Measurements from ENCODE around the gene PPL. TPM values are rescaled to one million over a fixed set of nuclear protein-coding genes. Genes with fewer than 3 reads are reported as not detected.

PPL gene
- total RNA-seq, 1 donor from 2014 or later, result 705 TPM

DNA sequence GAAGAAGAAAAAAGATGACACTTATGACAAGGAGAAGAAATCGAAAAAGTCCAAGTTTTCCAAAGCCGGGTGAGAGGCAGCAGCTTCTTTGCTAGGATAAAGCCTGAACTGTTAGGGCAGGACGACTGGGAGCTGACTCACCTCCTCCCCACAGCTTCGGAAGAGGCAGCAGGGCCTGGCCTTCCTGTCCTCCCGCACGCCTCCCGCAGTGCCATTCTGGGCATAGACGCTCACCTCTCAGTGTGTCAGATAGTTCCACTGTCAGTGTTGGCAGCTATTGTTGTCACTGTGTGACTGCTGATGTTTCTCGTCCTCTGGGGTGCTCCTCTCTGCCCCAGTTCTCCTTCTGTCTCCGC, 77.1 kb downstream of the PPL start:
- ATAC-seq, result peak; percentile 41

DNA sequence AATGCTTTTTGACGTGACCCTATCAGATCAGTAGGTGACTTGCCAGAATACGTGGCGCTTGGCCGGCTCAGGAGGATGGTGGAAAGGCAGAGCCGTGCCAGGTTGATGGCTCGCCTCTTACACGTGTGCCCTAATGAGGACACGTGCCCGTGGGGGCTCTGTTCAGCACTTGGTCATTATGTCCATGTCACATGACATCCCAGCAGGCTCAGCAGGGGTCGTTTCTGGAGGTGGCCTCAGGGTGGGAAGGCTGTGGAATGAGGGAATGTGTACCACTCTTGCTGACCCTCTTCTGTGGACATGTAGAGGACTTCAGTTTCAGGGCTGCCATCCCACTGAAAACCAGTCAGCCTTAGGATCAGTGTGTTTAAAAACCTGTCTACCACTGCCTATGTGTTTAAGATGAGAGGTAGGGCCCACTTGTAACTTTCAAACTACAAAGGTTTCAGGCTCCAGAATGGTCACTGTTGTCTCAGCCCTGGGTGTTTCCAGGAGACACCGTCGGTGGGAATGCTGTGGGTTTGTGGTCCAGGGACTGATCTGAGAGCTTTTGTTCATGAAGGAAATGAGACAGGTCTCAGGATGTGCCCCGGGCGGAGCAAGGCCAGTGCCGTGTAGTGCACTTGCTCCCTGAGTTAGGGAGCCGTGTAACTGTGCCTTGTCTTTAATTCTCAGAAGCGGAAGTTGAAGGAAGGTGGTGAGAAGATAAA, 77.6 kb downstream of the PPL start:
- no peak for ATAC-seq

DNA sequence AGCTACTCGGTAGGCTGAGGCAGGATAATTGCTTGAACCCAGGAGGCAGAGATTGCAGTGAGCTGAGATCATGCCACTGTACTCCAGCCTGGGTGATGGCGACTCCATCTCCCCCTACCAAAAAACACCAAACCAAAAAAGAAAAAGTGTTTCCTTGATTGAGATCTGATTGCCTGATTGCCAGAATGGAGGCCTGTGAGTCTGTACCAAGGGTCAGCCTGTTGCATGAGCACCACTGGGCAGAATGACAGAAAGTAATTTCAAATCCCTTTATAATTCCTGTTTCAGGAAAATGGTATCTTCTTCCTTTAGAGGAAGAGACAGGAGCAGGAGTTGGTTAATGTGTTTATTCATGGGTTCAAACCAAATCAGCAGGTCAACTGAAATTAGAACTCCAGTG, 81.1 kb downstream of the PPL start:
- no peak for ATAC-seq

DNA sequence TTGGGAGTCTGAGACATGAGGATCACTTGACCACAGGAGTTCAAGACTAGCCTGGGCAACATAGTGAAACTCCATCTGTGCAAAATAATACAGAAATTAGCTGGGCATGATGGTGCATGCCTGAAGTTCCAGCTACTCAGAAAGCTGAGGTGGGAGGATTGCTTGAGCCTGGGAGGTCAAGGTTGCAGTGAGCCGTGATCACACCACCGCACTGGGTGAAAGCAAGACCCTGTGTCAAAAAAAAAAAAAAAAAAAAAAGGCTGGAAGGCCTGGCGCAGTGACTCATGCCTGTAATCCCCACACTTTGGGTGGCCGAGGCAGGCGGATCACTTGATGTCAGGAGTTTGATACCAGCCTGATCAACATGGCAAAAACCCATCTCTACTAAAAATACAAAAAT, 81.6 kb downstream of the PPL start:
- ATAC-seq, result no peak

DNA sequence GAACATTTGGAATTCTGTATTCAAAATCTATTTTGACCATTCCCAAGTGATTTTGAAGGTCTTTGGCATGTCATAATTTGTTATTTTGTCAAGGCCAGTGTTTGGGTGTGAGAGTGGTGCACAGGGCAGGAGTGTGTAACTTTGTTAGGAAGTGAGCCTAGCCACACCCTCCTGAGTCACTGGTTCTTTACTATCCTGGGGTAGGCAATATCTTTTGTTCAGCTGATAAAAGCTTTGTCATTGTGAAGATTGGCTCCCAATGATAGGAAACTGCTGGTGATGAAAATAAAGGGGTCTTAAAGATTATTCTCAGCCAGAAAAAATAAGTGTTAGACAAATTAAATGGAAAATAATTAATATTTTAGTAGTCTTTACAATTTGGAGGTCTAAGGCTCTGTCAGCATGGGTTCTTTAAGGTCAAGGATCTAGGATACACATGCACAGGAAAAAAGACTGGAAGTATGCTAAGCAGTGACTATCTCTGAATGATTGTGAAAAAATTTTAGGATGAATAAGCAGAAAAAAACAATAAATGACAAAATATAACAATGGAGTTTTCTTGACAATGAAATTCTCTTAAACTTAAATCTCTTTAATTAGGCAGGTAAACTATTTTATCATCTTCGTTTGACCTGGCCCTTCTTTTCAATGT, 84.6 kb downstream of the PPL start:
- ATAC-seq, result peak; percentile 40

DNA sequence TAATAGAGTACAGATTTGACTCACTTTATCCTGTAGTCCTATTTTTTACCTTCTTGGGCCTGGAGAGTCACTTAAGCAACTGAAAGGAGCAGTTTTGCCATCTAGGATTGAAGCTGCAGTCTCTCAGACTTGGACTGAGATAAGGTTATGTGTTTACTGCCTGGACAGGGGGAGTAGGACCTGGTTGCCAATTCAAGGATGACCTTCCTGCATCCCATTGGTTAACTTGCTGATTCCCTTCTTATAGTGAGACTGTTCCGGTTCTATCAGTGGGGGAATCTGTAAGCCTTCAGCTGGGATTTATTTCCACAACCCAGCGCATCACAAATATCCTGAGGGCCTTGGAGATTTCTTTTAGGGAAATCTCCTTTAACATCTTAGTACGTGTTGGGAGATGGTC, 86.7 kb downstream of the PPL start:
- no peak for ATAC-seq

DNA sequence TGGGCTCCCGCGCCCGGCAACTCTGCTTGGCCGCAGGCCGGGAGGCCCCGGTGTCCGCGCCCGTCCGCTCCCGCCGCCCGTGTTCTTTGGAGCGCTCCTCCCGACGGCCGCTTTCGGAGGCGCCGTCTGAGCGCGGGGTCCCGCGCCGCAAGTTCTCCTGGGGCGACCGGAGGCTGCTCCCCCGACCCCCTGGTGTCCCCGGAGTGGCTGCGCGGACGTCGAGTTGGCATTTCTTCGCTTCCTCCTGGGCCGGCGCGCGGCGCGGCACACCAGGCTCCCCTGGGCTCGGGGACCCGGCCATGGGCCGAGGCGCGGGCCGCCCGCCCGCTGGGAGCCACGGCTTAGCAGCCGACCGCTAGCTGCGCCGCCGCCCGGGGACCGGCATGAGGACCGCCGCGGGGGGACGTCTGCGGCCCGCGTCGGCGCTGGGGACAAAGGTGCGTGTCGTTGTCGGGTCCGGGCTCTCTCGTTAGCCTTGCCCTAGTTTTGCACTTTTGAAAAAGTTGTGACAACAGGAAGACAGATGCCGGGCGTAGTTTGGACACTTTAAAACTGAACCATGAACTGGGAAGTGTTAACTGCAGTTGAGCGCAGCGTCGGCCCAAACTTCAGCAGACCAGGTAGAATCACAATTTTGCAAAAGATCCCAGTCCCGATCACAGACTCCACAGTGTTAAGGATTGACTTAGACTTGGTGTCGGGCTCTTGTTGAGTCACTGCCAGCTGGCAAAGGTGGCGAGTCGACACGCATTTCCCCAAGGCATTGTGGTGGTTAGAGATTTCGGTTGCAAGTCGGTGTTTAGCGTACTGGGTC, 89.0 kb downstream of the PPL start:
- ATAC-seq, result peak; percentile 10

DNA sequence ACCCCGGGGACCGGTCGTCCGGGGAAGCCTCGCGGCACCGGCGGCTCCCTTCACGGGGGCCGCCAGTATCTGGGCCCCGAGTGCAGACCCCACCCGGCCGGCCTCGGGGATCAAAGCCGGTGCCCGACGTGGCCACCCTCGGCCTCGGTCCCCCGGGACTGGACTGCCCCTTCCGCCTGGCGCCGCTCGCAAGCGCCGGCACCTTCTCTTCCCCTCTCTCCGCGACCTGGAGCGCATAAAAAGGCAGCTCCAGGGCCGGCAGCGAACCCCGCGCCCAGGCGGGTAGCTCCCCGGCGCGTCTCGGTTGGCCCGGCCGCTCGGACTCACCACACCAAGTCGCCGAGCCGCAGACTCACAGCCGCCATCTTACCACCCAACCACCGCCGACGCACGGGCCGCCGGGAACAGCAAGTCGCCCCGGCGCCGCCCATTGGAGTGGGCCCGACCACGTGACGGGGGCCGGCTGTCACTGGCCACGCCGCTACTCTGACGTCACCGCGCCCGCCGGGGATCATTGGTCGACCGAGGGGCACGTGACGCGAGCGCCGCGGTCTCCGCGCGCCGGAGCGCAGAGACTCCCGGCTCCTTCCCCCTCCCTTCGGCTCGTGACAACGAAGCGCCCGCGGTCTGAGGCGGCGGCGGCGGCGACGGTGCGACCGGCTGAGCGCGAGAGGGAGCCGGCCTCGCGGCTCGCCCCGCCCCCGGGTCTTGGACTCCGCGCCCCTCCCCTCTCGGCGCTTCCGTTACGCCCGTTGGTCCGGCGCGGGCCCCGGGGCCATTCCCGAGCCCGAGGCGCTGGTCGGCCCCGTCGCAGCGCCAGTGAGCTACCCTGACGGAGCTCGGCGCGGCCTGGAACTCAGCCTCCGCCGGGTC, 89.8 kb downstream of the PPL start, which contains the start of the genes GLYR1 and UBN1:
Gene GLYR1, minus strand, starts transcription at position 388 of the 873 bp plus-strand sequence. Its CDS starts 23 bp downstream, at position 365.
Gene UBN1, plus strand, starts transcription at position 581 of the 873 bp plus-strand sequence. CDS start 5,437 bp downstream, outside the sequence.
- peak; percentile 95 for ATAC-seq

DNA sequence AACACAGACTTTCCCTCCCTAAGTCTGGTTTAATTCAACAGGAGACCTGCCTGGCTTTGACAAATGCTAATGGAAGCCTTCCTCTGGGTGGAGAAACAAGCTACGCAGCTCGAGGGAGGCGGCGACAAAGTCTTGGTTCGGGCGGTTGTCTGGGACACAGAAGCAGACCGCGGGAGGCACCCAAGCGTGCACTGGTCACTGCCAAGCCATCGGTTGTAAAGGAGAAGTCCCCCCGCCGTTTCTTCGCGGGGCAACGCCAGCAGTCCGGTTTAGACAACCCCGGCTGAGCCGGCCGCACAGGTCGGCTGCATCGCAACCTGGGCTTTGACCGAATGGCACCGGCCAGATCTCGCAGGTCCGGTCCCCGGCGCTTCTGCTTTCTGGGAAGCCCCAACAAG, 90.4 kb downstream of the PPL start:
- ATAC-seq, result peak; percentile 63

DNA sequence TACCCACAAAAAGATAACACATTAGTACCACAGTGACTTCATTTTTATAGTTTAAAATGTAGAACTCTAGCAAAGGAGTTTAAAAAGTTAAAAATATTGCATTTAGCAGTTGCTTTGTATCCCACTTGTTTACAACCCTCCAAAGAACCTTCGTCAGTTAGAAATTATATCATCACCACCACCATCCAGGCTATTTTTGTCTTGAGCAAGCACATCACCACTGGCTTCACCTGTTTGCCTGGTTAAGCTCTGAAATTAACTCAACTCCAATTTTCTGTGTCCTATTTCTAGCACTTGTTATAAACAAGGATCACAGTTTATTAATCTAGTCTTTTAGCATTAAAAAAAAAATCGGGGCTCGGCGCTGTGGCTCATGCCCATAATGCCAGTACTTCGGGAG, 96.0 kb downstream of the PPL start:
- ATAC-seq, result no peak

DNA sequence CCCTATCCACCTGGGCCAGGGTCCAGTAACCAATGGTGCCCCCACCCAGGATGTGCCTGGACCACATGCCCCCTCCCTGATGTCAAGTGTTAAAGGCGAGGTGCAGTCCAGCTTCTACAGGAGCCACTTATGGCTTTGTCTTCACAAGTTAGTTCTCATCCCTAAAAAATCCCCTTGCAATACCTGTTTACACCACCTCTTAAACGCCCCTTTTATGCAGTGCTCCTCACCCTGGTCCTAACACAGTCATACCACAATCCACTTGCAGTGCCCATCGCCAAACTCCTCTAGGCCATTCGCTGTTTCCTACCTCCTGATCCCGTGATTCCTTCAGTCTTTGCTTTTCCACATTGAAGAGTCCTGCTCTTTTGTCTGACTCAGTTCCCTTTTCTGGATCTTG, 97.0 kb downstream of the PPL start:
- peak; percentile 43 for ATAC-seq

DNA sequence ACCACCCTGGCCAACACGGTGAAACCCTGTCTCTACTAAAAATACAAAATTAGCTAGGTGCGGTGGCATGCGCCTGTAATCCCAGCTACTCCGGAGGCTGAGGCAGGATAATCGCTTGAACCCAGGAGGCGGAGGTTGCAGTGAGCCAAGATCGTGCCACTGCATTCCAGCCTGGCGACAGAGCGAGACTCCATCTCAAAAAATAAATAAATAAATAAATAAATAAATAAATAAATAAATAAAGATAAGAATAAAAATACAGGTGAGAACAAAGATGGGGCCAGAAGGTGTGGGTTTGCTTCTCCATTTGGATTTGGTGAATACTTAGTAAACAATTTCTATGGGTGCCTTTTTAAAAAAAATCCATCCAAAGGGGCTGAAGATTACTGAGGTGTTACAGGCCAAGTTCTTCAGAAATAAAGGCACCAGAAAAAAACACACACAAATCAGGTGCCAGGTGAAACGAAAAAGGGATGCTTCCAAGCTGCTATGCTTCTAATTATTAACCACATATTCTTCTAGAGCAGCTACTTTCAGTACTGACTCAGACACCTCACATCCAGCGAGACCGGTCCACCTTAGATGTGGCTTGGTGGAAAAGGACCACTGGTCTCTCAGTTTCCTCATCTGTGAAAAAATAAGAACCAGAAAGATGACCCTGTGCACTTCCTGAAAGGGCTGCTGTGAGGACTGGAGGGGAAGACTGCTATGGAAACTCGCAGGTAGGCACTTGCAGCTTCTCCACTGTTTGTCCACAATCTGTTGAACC, 99.0 kb downstream of the PPL start:
- ATAC-seq, result no peak

DNA sequence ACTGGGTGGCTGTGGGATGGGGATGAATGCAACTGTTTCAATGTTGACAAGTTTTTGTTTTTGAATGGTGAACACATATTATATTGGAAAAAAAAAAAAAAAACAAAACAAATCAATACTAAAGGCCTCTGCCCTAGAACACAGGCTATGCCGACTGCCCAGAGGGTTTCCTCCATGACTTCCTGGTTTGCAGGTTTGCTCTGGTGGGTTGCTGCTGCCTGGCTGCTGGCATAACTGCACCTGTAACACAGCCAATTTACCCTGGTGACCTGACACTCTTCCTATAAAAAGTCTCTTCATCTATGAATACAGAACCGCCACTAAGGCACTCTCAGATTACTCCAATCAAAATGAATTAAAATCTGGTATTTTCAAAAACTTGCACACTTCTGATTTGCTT, 100.2 kb downstream of the PPL start:
- ATAC-seq, result no peak

DNA sequence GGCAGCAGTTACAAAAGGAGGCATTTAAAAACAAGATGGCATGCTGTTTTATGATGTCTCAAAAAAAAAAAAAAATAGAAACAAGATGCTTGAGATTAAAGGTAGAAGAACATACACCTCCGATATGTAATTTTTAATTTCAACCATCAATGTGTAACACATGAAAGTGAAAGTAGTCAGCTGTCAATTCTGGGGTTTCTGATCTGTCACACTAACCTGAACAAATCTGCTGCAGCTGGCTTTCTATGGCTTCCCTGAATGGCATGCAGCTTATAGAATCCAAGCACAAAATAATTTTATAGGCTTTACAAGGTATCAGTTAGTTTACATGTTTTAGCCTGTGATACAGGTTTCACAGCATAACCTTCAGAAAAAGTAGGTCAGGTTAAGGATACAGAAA, 103.4 kb downstream of the PPL start:
- ATAC-seq, result no peak

DNA sequence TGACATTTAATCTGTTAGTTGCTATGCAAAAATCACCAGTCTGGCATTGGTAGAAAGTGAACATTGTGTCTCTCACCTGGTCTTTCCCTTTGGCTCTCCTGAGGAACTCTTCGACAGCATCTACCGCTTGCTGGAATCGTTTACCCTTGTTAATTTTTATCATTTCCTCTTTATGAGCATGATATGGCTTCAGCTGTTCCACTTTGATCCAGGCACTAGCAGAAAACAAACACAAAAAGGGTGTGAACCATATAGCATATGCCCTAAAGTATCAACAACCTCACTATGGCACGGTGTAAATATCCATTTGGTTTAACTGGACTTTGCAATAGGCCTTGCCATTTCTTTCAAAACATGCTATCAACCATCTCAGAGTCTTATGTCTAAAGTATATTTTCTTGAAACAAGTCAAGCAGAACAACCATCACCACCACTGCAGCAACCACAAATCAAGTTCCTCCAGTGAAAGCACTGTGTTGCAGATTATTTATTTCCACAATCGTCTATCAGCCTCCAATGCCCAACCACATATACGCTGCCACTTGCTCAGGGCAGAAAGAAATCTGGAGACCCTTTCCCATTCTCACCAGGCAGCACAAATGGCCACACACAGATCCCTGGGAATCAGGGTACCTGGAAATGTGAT, 104.1 kb downstream of the PPL start:
- ATAC-seq, result no peak

Other genes with a start within 250 kb of the PPL start
- gene NUDT16L1, start 243.6 kb downstream of the PPL start, total RNA-seq, result 24.2 TPM
- gene ANKS3, start 202.9 kb downstream of the PPL start, total RNA-seq, result 8.1 TPM
- gene DNAAF8, start 202.6 kb downstream of the PPL start, total RNA-seq, result 0.28 TPM
- 5.2 TPM for gene ZNF500, start 170.0 kb downstream of the PPL start, total RNA-seq
- not detected for gene SEPTIN12, start 148.8 kb downstream of the PPL start, total RNA-seq
- gene SMIM22, start 141.8 kb downstream of the PPL start, total RNA-seq, result 12.9 TPM
- gene ROGDI, start 134.5 kb downstream of the PPL start, total RNA-seq, result 21.3 TPM
- 49.9 TPM for gene GLYR1, start 89.9 kb downstream of the PPL start, total RNA-seq
- gene UBN1, start 89.7 kb downstream of the PPL start, total RNA-seq, result 12.0 TPM
- 1.2 TPM for gene SEC14L5, start 21.2 kb upstream of the PPL start, total RNA-seq
- 6.0 TPM for gene NAGPA, start 96.8 kb upstream of the PPL start, total RNA-seq
- gene C16orf89, start 128.8 kb upstream of the PPL start, total RNA-seq, result 0.56 TPM
- gene ALG1, start 134.7 kb upstream of the PPL start, total RNA-seq, result 14.7 TPM
- 9.0 TPM for gene EEF2KMT, start 160.6 kb upstream of the PPL start, total RNA-seq

Data from esophagus mucosa (tissue), 1 donor.